SU-DHL-6 (cell line): ENCODE measurements around the gene ZFP82.

Source experiments
- H2AFZ ChIP-seq: fragments of 200-600 bp; sonication (generic); 2 replicates; pipeline ENCODE4 v1.6.1; 2014; ENCODE audit warnings: low read depth, mild to moderate bottlenecking, moderate library complexity, mixed read lengths, antibody characterized with exemption, low read length; ENCODE audit not compliant: severe bottlenecking
- H3F3A ChIP-seq: fragments of 200-600 bp; shearing (Covaris generic); 2 replicates; pipeline ENCODE4 v1.6.0; 2016; ENCODE audit warnings: antibody characterized with exemption, mild to moderate bottlenecking; ENCODE audit not compliant: insufficient read depth
- H3K27ac ChIP-seq: fragments of 200-600 bp; sonication (generic); 2 replicates; pipeline ENCODE4 v1.5.1; 2016; ENCODE audit warnings: low read depth, mild to moderate bottlenecking, low read length, moderate library complexity, mixed read lengths
- H3K27me3 ChIP-seq: fragments of 200-600 bp; sonication (generic), shearing (Covaris generic); 2 replicates; pipeline ENCODE4 v1.6.0; 2014; ENCODE audit warnings: mild to moderate bottlenecking, low read length
- H3K36me3 ChIP-seq: fragments of 200-600 bp; sonication (generic); 2 replicates; pipeline ENCODE4 v1.6.1; 2014; ENCODE audit warnings: mild to moderate bottlenecking, low read length, mixed read lengths
- H3K4me2 ChIP-seq: fragments of 300-600, 200-600 bp; shearing (Covaris generic), sonication (generic); 2 replicates; pipeline ENCODE4 v1.6.0; 2014; ENCODE audit warnings: low read length, low read depth, mild to moderate bottlenecking; ENCODE audit not compliant: poor library complexity, severe bottlenecking
- H3K4me3 ChIP-seq: fragments of 200-600 bp; sonication (generic); 2 replicates; pipeline ENCODE4 v1.5.1; 2014; ENCODE audit warnings: antibody characterized with exemption, low read length, mild to moderate bottlenecking, mixed read lengths; ENCODE audit not compliant: insufficient read depth, poor library complexity, severe bottlenecking
- H3K79me2 ChIP-seq: fragments of 200-600 bp; sonication (generic); 2 replicates; pipeline ENCODE4 v1.6.1; 2014; ENCODE audit warnings: mild to moderate bottlenecking, low read length, moderate library complexity; ENCODE audit not compliant: insufficient read depth
- H3K9ac ChIP-seq: fragments of 200-600 bp; sonication (generic); 2 replicates; pipeline ENCODE4 v1.7.0; 2014; ENCODE audit warnings: mild to moderate bottlenecking, low read length
- H3K9me2 ChIP-seq: fragments of 200-600 bp; sonication (generic); replicated peaks from 2 replicates; pipeline ENCODE4 v1.6.1; 2014; ENCODE audit warnings: low read length; ENCODE audit not compliant: insufficient read depth
- H3K9me3 ChIP-seq: fragments of 200-600 bp; sonication (generic); 2 replicates; pipeline ENCODE4 v1.6.1; 2014; ENCODE audit warnings: low read length, mixed read lengths; ENCODE audit not compliant: insufficient read depth
- H4K20me1 ChIP-seq: fragments of 200-600 bp; sonication (generic); 2 replicates; pipeline ENCODE4 v1.6.1; 2014; ENCODE audit warnings: low read depth, mild to moderate bottlenecking, antibody characterized with exemption, low read length, moderate library complexity, mixed read lengths
- CTCF ChIP-seq: fragments of 200-600 bp; sonication (generic); IDR thresholded peaks from one replicate; pipeline ENCODE4 v1.5.1; 2017; ENCODE audit warnings: antibody characterized with exemption, mild to moderate bottlenecking, low read length, moderate library complexity; ENCODE audit not compliant: insufficient read depth, poor library complexity, severe bottlenecking
- EZH2phosphoT487 ChIP-seq: fragments of 200-600 bp; sonication (generic), shearing (Covaris generic); conservative IDR thresholded peaks from 2 replicates; pipeline ENCODE4 v1.6.1; 2018; ENCODE audit warnings: mild to moderate bottlenecking, antibody characterized with exemption, low read length, moderate library complexity, mixed read lengths

Gene ZFP82

GRCh38 chr19:36363845-36364244, 54.6 kb downstream of the ZFP82 start:
- Histone ChIP-seq H3K4me2 (no peak overlapping the region), H3K36me3 (peaks cover 5% of the 10 kb centered on the region), H3K9ac (no peak overlapping the region), H4K20me1 (no peaks in the 10 kb centered on the region), H3K79me2 (0 out of 2 replicates have a peak, but pooled peaks cover 3% of the 10 kb centered on the region), H3K9me3 (no peaks in the 10 kb centered on the region), H2AFZ (no peak overlapping the region), H3K4me3 (no peak overlapping the region), H3F3A (no peaks in the 10 kb centered on the region), H3K9me2 (no peaks in the 10 kb centered on the region), H3K27me3 (no peaks in the 10 kb centered on the region), H3K27ac (no peak overlapping the region)
- TF ChIP-seq CTCF (no peak), EZH2phosphoT487 (no peak)
